ENCODE results near the gene PWWP2B.

The PWWP2B gene

GRCh38 chr10:132464256-132465192, 67.5 kb downstream of the PWWP2B start:
- no peak for TF ChIP-seq CTCF (conservative IDR thresholded peaks at IDR 0.05; ENCODE audit: low read depth, low read length)
- Histone ChIP-seq H3K27ac (no peak overlapping the region), H3K36me3 (ENCODE audit: insufficient read depth) (no peaks in the 10 kb centered on the region), H3K27me3 (ENCODE audit: insufficient read depth, low read depth) (peaks cover 23% of the 10 kb centered on the region; the same call in 1 of the 2 replicates), H2AFZ (ENCODE audit: low read depth) (no peak overlapping the region), H3K4me3 (IDR thresholded peaks at IDR 0.05; ENCODE audit: insufficient read depth, low read depth, low read length) (no peak overlapping the region), H3K4me1 (ENCODE audit: low read depth, poor library complexity, severe bottlenecking) (peaks cover 6% of the 10 kb centered on the region), H3K4me2 (no peak overlapping the region), H4K20me1 (ENCODE audit: insufficient read depth) (no peaks in the 10 kb centered on the region), H3K9ac (no peak overlapping the region), H3K79me2 (ENCODE audit: insufficient read depth, low read depth) (no peaks in the 10 kb centered on the region)

- H3K27me3 ChIP-seq (ENCODE audit: insufficient read depth, low read depth): peaks cover 28% of the 10 kb centered on the region; the same call in 1 of the 2 replicates
- no peak for TF ChIP-seq CTCF (conservative IDR thresholded peaks at IDR 0.05; ENCODE audit: low read depth, low read length)
- no peaks in the 10 kb centered on the region for H3K36me3 ChIP-seq (ENCODE audit: insufficient read depth)
- no peak overlapping the region for H3K4me3 ChIP-seq (IDR thresholded peaks at IDR 0.05; ENCODE audit: insufficient read depth, low read depth, low read length)
- H3K9ac ChIP-seq: no peak overlapping the region
- no peak overlapping the region for H3K4me2 ChIP-seq
- no peaks in the 10 kb centered on the region for H3K79me2 ChIP-seq (ENCODE audit: insufficient read depth, low read depth)
- H4K20me1 ChIP-seq (ENCODE audit: insufficient read depth): no peaks in the 10 kb centered on the region
- H2AFZ ChIP-seq (ENCODE audit: low read depth): no peak overlapping the region
- H3K27ac ChIP-seq: no peak overlapping the region
- H3K4me1 ChIP-seq (ENCODE audit: low read depth, poor library complexity, severe bottlenecking): no peaks in the 10 kb centered on the region
These were observed 68.3 kb downstream of the PWWP2B start for GRCh38 chr10:132465193-132465888.

GRCh38 chr10:132465889-132466519, 69.0 kb downstream of the PWWP2B start:
- H3K79me2 ChIP-seq (ENCODE audit: insufficient read depth, low read depth): no peaks in the 10 kb centered on the region
- no peak overlapping the region for H3K4me3 ChIP-seq (IDR thresholded peaks at IDR 0.05; ENCODE audit: insufficient read depth, low read depth, low read length)
- H3K4me2 ChIP-seq: no peak overlapping the region
- H3K27ac ChIP-seq: no peak overlapping the region
- no peak for TF ChIP-seq CTCF (conservative IDR thresholded peaks at IDR 0.05; ENCODE audit: low read depth, low read length)
- no peaks in the 10 kb centered on the region for H4K20me1 ChIP-seq (ENCODE audit: insufficient read depth)
- peaks cover 28% of the 10 kb centered on the region; the same call in 1 of the 2 replicates for H3K27me3 ChIP-seq (ENCODE audit: insufficient read depth, low read depth)
- H3K9ac ChIP-seq: no peak overlapping the region
- no peak overlapping the region for H2AFZ ChIP-seq (ENCODE audit: low read depth)
- no peaks in the 10 kb centered on the region for H3K36me3 ChIP-seq (ENCODE audit: insufficient read depth)
- no peaks in the 10 kb centered on the region for H3K4me1 ChIP-seq (ENCODE audit: low read depth, poor library complexity, severe bottlenecking)

- Histone ChIP-seq H3K4me1 (ENCODE audit: low read depth, poor library complexity, severe bottlenecking) (no peaks in the 10 kb centered on the region), H3K79me2 (ENCODE audit: insufficient read depth, low read depth) (no peaks in the 10 kb centered on the region), H3K4me3 (IDR thresholded peaks at IDR 0.05; ENCODE audit: insufficient read depth, low read depth, low read length) (no peak overlapping the region), H3K36me3 (ENCODE audit: insufficient read depth) (no peaks in the 10 kb centered on the region), H3K27ac (no peak overlapping the region), H3K4me2 (no peak overlapping the region), H3K9ac (no peak overlapping the region), H2AFZ (ENCODE audit: low read depth) (no peak overlapping the region), H3K27me3 (ENCODE audit: insufficient read depth, low read depth) (peaks cover 31% of the 10 kb centered on the region; the same call in 1 of the 2 replicates), H4K20me1 (ENCODE audit: insufficient read depth) (no peaks in the 10 kb centered on the region)
- TF ChIP-seq CTCF (conservative IDR thresholded peaks at IDR 0.05; ENCODE audit: low read depth, low read length): no peak
These were observed 69.8 kb downstream of the PWWP2B start for GRCh38 chr10:132466520-132467463.
